Eye (tissue), 1 donor: Measurements from ENCODE around the gene FRMD8.

Experiments used
- DNase-seq: peaks from one replicate; pipeline ENCODE4 v3.0.0-alpha.2; 2015

FRMD8 gene

GRCh38 chr11:65376138-65376713 lies 10.2 kb upstream of the FRMD8 start:
- no peak for DNase-seq

- no peak for DNase-seq
These were observed 9.4 kb upstream of the FRMD8 start for GRCh38 chr11:65377036-65377435.

- DNase-seq, result no peak
These were observed 8.7 kb upstream of the FRMD8 start for GRCh38 chr11:65377777-65378176.

- no peak for DNase-seq
These were observed 8.1 kb upstream of the FRMD8 start for GRCh38 chr11:65378208-65378927.

- DNase-seq, result no peak
These were observed 7.4 kb upstream of the FRMD8 start for GRCh38 chr11:65378928-65379638.

GRCh38 chr11:65379698-65380459 lies 6.6 kb upstream of the FRMD8 start:
- DNase-seq, result no peak

- no peak for DNase-seq
These were observed 5.8 kb upstream of the FRMD8 start for GRCh38 chr11:65380460-65381119.

GRCh38 chr11:65381716-65382032 lies 4.8 kb upstream of the FRMD8 start:
- no peak for DNase-seq

GRCh38 chr11:65382033-65382803 lies 4.2 kb upstream of the FRMD8 start, which contains the start of gene SLC25A45:
SLC25A45 (minus strand) TSS chr11:65382646; CDS start chr11:65381951, 695 bp downstream.
- DNase-seq, result peak; percentile 83

- no peak for DNase-seq
These were observed 3.6 kb upstream of the FRMD8 start for GRCh38 chr11:65382804-65383368.

GRCh38 chr11:65383778-65384177 lies 2.7 kb upstream of the FRMD8 start:
- DNase-seq, result no peak

GRCh38 chr11:65384301-65384889 lies 2.0 kb upstream of the FRMD8 start:
- no peak for DNase-seq

GRCh38 chr11:65388731-65389130 lies 2.3 kb downstream of the FRMD8 start:
- DNase-seq, result no peak

- no peak for DNase-seq
These were observed 3.0 kb downstream of the FRMD8 start for GRCh38 chr11:65389294-65389980.

- DNase-seq, result no peak
These were observed 3.9 kb downstream of the FRMD8 start for GRCh38 chr11:65390099-65390941.

- DNase-seq, result peak; percentile 29
These were observed 4.6 kb downstream of the FRMD8 start for GRCh38 chr11:65390996-65391395.

- no peak for DNase-seq
These were observed 5.9 kb downstream of the FRMD8 start for GRCh38 chr11:65392186-65392829.

- no peak for DNase-seq
These were observed 6.5 kb downstream of the FRMD8 start for GRCh38 chr11:65392899-65393298.

GRCh38 chr11:65393513-65394079 lies 7.2 kb downstream of the FRMD8 start:
- no peak for DNase-seq
